HepG2 (cell line): ENCODE results near the gene VPS13D. TPM values are rescaled to one million over a fixed set of nuclear protein-coding genes. Genes with fewer than 3 reads are reported as not detected.

Source experiments
- AFF4 ChIP-seq: sonication (generic); formaldehyde crosslinking; IDR thresholded peaks from 2 replicates; pipeline ENCODE4 v1.4.0; 2020; ENCODE audit warnings: missing genetic modification reagents
- BHLHE40 ChIP-seq: IDR thresholded peaks from 2 replicates; pipeline ENCODE4 v1.6.1; 2011; ENCODE audit warnings: low read length, improper control_type of control experiment
- EZH2 ChIP-seq: conservative IDR thresholded peaks from 2 replicates; pipeline ENCODE4 v1.6.1; 2012; ENCODE audit warnings: mild to moderate bottlenecking, low read depth, low read length, moderate library complexity
- FOXP4 ChIP-seq: sonication (generic); formaldehyde crosslinking; IDR thresholded peaks from 2 replicates; pipeline ENCODE4 v1.4.0; 2020; ENCODE audit warnings: missing genetic modification reagents
- GABPA ChIP-seq, 2 experiments: IDR thresholded peaks; 2 replicates each; pipeline ENCODE4 v1.6.1; 2011 to 2016; ENCODE audit warnings: low read depth in 2 of 2, low read length in 1 of 2, missing biosample characterization in 1 of 2, missing genetic modification characterization in 1 of 2
- GATAD2A ChIP-seq: IDR thresholded peaks from 2 replicates; pipeline ENCODE4 v1.6.1; 2016
- KMT2A ChIP-seq: sonication (generic); formaldehyde crosslinking; IDR thresholded peaks from 2 replicates; pipeline ENCODE4 v1.4.0; 2020; ENCODE audit warnings: missing genetic modification reagents
- LBX2 ChIP-seq: sonication (generic); formaldehyde crosslinking; IDR thresholded peaks from 2 replicates; pipeline ENCODE4 v1.5.0; 2020; ENCODE audit warnings: missing genetic modification reagents, mild to moderate bottlenecking, borderline replicate concordance
- MEF2D ChIP-seq: sonication (generic); formaldehyde crosslinking; IDR thresholded peaks from 2 replicates; pipeline ENCODE4 v1.5.1; 2020; ENCODE audit warnings: mild to moderate bottlenecking, missing genetic modification reagents
- PAXIP1 ChIP-seq: sonication (generic); formaldehyde crosslinking; conservative IDR thresholded peaks from 2 replicates; pipeline ENCODE4 v1.4.0; 2020; ENCODE audit warnings: mild to moderate bottlenecking, missing genetic modification reagents, moderate library complexity
- RAD21 ChIP-seq: fragments of 450-650 bp; formaldehyde crosslinking; IDR thresholded peaks from 2 replicates; pipeline ENCODE4 v1.5.0; 2020; ENCODE audit warnings: mild to moderate bottlenecking
- RXRA ChIP-seq: sonication (generic); formaldehyde crosslinking; IDR thresholded peaks from 2 replicates; pipeline ENCODE4 v1.5.1; 2020; ENCODE audit warnings: missing genetic modification reagents
- ZFAT ChIP-seq: sonication (generic); formaldehyde crosslinking; conservative IDR thresholded peaks from 2 replicates; pipeline ENCODE4 v1.8.1; 2023; ENCODE audit warnings: missing genetic modification reagents, inconsistent platforms
- ZNF326 ChIP-seq: sonication (generic); formaldehyde crosslinking; IDR thresholded peaks from 2 replicates; pipeline ENCODE4 v1.4.0; 2020; ENCODE audit warnings: missing genetic modification reagents, borderline replicate concordance
- ZNF333 ChIP-seq: sonication (generic); formaldehyde crosslinking; IDR thresholded peaks from 2 replicates; pipeline ENCODE4 v1.4.0; 2020; ENCODE audit warnings: mild to moderate bottlenecking, missing genetic modification reagents, borderline replicate concordance
- ZNF337 ChIP-seq: sonication (generic); formaldehyde crosslinking; IDR thresholded peaks from 2 replicates; pipeline ENCODE4 v1.5.1; 2020; ENCODE audit warnings: missing genetic modification reagents, low read depth, mild to moderate bottlenecking, borderline replicate concordance
- ZNF678 ChIP-seq: sonication (generic); formaldehyde crosslinking; IDR thresholded peaks from 2 replicates; pipeline ENCODE4 v1.4.0; 2020; ENCODE audit warnings: mild to moderate bottlenecking, missing genetic modification reagents
- ZZZ3 ChIP-seq: sonication (generic); formaldehyde crosslinking; IDR thresholded peaks from 2 replicates; pipeline ENCODE4 v1.4.0; 2020; ENCODE audit warnings: missing genetic modification reagents, mild to moderate bottlenecking, borderline replicate concordance
- polyA plus RNA-seq, 8 experiments: library from polyadenylated mRNA; depleted of rRNA in 3 of 8; stranded (reverse) in 7 of 8; unstranded in 1 of 8; fragments of >200 nt; fragmentation: Illumina TruSeq in 4 of 8; extraction: Trizol in 4 of 8; gene quantifications; 2 replicates each; pipeline versions ENCODE4 v1.2.1 to v1.2.3, GENCODE V29; 2011 to 2016; ENCODE audit warnings: low read depth in 4 of 8, missing spikeins in 1 of 8, mixed read lengths in 1 of 8; ENCODE audit not compliant: insufficient read depth in 1 of 8
- total RNA-seq, 5 experiments: library from RNA; depleted of rRNA; stranded (reverse); fragments of >200 nt; fragmentation: Illumina TruSeq; extraction: Trizol; gene quantifications; 2 replicates each; pipeline ENCODE4 v1.2.3, GENCODE V29; 2016; ENCODE audit warnings: low read depth in 1 of 5

VPS13D gene
- total and polyA plus RNA-seq, 2 of the 13 experiments (the other 11 are each of a cell fraction or from before 2014, with no cell fraction given), result 8.6 to 13.9 TPM

GRCh38 chr1:12528021-12528852 lies 298.4 kb downstream of the VPS13D start (continued):
- no peak for TF ChIP-seq AFF4 (CRISPR knock-in tag)
- peak; percentile 99 for TF ChIP-seq GATAD2A (CRISPR knock-in tag)
- TF ChIP-seq FOXP4 (CRISPR knock-in tag), result peak; percentile 99
- TF ChIP-seq ZZZ3 (CRISPR knock-in tag), result no peak
- TF ChIP-seq PAXIP1 (CRISPR knock-in tag), result peak; percentile 97
- peak; percentile 53 for TF ChIP-seq BHLHE40
- TF ChIP-seq ZNF337 (CRISPR knock-in tag), result peak; percentile 66; the same call in 1 of the 2 replicates
- TF ChIP-seq ZFAT, result 0 out of 2 replicates have a peak, but pooled peaks have one; percentile 52
- peak; percentile 40; the same call in 1 of the 2 replicates for TF ChIP-seq RAD21 (CRISPR knock-in tag)
- TF ChIP-seq LBX2, result no peak
- TF ChIP-seq ZNF326 (CRISPR knock-in tag), result no peak
- no peak for TF ChIP-seq EZH2
- no peak for TF ChIP-seq ZNF678 (CRISPR knock-in tag)
- TF ChIP-seq MEF2D, result peak; percentile 94
- no peak for TF ChIP-seq GABPA (IDR thresholded peaks at IDR 0.05; ENCODE audit: low read depth, low read length)
- peak; percentile 39; the same call in 1 of the 2 replicates for TF ChIP-seq GABPA (CRISPR knock-in tag; IDR thresholded peaks at IDR 0.05; ENCODE audit: low read depth)
- TF ChIP-seq RXRA, result peak; percentile 99
- peak; percentile 58; the same call in 1 of the 2 replicates for TF ChIP-seq KMT2A (CRISPR knock-in tag)
- peak; percentile 38; the same call in 1 of the 2 replicates for TF ChIP-seq ZNF333 (CRISPR knock-in tag)
